Measurements from ENCODE around the gene PITPNB. TPM values are rescaled to one million over a fixed set of nuclear protein-coding genes. Genes with fewer than 3 reads are reported as not detected.
A peak's percentile ranks its signal among the peaks of the same experiment; 100 is the strongest.

PITPNB gene
- polyA plus RNA-seq, 4 donors, result 56.2 to 73.4 (median 65.5) TPM

DNA sequence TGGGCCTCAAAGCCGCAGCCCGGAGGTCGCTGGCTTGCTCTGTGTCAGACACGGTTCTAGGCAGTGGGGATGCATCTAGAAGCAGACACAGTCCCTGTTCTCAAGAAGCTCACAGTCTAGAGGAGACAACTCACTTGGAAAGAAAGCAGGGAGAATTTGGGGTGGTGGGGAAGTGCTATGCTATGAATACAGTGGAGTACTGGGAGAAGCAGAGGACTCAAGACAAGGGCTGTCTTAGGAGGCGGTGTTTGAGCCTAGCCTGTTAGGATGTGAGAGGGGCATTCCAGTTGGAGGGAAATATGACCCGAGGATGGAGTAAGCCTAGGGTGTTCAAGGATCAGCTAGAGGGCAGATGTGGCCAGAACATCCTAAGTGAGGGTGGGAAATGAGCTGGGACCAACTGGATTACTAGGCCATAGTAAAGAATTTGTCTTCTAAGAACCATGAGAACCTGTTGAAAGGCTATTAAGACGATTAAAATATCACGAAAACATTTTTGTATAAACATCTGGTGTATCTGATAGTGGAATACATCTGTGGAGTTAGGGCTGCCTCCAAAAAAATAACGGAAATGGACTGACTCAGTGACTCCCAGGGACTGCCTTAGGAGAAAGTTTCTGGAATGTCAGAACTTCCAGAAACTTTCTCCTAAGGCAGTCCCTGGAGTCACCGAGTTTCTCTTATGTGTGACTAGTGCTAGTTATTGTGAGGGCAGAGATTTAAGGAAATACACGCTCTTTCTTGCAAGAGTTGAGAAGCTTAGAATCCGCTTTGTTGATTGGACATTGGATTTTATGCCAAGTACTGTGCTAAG is 1.1 kb upstream of the PITPNB start:
- peak in 3 of 4 donors; percentile 14 to 34 (median 28) for DNase-seq (ENCODE audit: low read depth in 4 of 4, low spot score in 3 of 4)

DNA sequence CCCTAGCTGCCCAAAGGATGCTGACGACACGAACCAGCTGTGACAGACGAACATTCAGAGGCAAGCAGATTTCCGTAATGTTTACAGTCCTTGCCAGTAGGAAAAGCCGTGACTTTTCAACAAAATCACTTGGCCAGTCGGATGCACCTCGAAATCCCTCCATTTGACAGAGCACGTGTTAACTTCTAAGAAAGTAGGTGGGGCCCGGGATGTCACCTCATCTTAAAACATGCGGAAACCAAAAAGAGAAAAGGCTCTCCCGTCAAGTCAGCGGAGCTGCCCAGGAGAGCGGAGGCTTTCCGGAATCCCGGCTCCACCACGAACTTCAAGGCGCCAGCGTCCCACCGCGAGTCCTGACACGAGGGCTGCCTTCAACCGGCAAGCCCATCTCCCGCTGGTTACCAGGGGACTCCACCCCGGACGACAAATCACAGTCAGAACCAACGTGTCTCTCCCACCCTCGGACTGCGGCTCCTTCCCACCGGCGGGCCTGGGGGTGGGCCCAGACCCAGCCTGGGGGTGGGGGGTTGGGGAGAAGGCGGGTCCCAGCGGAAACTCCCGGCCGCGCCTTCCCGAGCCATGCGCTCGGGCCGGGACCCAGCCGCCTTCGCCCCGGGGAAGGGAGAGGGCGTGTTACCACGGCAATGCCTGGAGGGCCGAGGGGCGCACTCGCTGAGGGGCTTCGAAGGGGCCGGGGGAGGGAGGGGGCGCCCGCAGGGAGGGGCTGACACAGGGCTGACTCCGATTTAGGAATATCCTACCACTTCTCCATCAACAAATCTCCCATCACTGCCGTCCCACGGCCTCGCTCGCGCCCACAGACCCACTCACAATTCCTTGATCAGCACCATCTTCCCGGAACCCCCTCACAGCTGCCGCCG is 475 bp downstream of the PITPNB start:
- peak in 3 of 4 donors; percentile 20 to 45 (median 29) for DNase-seq (ENCODE audit: low read depth in 4 of 4, low spot score in 3 of 4)

DNA sequence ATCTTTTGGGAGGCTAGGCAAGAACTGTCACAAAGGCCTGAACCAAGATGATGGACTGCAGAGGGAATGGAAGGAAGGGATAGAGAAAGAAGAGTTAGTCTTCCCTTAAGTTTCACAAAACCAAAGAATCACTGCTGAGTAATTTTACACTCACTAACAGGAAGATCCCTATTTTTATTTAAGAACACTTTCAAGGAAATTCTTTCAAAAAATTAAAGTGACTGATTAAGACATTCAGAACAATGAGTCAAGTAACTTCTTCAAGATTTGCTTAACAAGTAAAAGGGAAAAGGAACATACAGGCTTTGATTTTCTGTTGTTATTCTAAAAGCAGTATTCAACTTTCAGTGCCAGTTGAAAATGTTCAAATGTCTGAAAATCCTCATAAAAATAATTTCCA is 3.1 kb downstream of the PITPNB start:
- no peak for DNase-seq (ENCODE audit: low read depth in 4 of 4, low spot score in 3 of 4)

DNA sequence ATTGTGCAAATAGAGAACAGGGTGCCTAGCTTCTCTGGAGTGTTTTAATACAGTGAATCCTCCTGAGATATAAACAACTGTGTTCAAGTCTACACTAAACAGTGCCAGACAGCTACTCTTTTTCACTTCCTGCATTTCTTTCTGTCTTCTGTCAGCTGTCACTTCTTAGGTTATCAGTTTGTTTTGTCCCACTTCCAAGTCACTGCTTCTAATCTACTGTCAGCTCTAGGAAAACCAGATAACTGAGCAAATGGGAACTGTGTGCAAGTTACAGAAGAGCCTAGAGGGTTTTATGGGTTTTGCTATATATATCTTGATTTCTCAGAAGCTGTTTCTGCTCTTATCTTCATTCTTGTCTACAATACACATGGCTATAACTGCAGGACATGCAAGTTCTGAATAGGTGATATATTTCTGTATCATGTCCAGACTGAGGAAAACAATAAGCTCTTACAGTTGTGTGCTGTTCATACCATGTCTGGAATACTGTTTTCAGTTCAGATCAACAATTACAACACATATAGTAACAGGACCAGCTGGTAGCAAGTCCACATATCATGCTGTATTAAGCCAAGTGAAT is 5.8 kb downstream of the PITPNB start:
- DNase-seq (ENCODE audit: low read depth in 4 of 4, low spot score in 3 of 4), result no peak

DNA sequence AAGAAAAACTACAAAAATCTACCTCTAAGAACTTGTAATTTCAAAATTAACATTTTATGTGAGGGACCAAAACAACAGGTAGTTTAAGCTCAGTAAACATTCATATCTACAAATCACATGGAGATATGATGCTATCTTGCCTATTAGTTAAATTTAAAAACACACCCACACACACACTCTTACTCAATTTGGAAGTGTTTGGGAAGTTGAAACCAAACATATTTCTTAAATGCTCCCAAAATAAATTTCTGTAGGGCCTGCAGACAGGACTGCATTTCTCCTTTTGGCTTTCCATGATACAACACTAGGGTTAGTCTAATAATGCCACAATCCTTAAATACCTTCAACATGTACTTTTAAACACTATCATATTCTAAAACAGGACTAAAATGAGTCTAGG is 7.0 kb downstream of the PITPNB start:
- no peak for DNase-seq (ENCODE audit: low read depth in 4 of 4, low spot score in 3 of 4)

DNA sequence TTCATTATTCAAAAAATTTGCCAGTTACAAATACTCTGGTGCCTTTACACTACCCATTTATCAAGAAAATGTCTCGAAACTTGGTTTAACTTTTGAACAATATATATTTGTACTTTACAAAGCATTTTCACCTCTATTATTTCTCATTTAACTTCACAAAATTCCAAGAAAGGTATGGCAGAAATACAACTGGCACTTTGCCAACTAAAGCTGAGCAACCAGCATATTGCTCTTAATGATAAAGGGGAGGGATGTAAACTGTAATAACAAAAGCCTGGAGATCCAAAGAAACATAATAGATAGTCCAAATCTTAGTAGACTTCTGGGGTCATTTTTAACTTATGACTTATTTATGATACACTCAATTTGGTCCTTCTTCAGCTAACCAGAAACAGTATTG is 7.7 kb downstream of the PITPNB start:
- DNase-seq (ENCODE audit: low read depth in 4 of 4, low spot score in 3 of 4), result no peak

DNA sequence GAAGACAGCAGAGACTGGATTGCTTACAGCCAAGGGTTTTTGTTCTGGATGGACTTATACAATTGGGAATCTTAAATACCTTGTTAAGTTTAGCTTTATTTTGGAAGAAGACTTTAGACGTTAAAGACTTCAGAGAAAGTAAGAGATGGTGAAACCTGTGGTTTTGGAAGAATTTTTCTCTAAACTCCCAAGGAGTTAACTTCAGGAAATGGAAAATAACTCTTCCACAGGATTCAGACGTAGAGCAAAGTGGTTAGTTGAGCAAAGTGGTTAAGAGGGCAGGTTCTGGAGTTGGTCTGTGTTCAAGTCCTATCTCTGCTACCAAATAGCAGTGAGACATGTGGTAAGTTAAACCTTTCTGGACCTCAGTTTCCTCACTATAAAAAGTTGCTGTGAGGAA is 12.8 kb downstream of the PITPNB start:
- no peak for DNase-seq (ENCODE audit: low read depth in 4 of 4, low spot score in 3 of 4)

DNA sequence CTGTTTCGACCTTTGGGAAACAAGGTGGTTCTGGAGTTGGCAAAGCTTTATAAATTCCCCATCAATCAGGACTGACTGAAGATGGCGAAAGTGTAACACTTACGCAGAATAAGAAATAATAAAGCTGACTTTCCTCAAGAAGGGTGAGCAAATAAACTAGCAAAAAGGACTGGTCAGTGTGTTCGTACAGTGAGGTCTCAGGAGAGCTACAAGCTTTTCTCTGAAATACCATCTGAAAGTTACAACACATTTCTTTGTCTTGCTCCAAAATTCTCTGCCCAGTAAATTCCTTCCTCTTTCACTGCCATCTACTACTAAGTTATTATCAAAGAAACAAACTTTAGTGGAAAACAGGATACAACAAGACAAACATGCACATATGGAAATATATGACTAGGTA is 13.4 kb downstream of the PITPNB start:
- no peak for DNase-seq (ENCODE audit: low read depth in 4 of 4, low spot score in 3 of 4)

DNA sequence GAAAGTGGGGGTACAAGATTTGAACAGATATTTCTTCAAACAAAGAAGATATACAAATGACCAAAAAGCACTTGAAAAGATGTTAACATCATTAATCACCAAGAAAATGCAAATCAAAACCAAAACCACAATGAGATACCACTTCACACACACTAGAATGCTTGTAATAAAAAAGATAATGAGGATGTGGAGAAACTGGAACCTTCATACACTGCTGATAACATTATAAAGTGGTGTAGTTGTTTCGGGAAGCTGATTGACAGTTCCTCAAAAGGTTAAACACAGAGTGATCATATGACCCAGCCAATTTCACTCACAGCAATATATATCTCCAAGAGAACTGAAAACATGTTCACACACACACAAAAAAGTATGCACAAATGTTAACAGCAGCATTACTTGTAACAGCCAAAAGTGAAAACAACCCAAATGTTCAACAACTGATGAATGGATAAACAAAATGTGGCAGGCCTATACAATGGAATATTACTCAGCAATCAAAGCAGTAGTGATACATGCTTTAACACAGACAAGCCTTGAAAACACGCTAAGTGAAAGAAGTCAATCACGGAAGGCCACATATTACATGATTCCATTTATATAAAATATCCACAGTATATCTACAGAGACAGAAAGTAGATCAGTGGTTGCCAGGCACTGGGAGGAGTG is 15.1 kb downstream of the PITPNB start:
- no peak for DNase-seq (ENCODE audit: low read depth in 4 of 4, low spot score in 3 of 4)

DNA sequence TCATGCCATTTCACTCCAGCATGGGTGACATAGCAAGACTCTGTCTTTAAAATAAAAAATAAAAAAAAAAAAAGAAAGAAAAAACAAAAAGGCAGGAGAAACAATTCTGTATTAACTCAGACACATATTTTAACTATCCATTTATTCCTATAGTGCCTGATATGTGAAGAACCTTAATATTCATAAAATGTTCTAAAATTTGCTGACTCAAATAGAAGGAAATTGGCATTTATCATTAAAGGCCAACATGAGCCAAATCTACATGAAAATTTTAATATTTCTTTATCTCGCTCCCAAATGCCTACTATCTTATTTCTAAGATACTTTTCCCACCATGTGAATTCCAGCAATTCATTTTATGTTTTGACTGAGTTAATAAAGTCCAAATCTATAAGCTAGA is 18.9 kb downstream of the PITPNB start:
- DNase-seq (ENCODE audit: low read depth in 4 of 4, low spot score in 3 of 4), result no peak

DNA sequence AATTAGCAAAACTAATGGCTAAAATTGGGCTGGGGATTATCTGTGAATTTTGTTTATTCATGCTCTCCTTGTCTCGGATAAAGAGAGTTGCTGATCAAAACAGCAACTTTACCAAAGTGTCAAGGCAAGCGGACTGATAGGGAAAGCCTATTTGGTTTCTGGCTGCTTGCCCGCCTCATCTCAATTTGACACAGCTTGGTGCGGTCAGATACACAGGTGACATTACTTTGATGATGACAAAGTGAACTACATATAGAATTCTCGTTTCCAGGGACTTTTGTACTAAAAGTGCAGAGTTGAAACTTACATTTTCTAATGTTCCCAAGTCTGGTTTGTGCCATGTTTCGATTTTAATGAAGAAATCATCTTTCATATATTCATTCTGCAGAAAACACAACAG is 22.8 kb downstream of the PITPNB start:
- DNase-seq (ENCODE audit: low read depth in 4 of 4, low spot score in 3 of 4), result no peak

DNA sequence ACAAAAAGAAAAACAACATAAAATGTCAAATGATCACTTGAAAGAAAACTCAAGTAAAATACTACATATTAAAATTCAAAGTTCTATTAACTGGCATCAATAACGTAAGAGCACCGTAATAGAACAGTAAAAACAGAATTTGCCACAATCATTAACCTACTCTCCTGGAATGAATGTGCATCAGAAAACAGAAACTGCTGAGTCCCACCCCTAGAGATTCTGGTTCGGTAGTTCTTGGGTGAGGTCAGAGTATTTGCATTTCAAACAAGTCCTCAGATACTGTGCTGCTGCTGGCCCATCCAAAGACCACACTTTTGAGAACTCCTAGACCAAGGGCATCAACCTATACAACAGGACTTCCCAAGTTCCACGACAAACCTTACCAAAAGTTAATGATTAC is 23.5 kb downstream of the PITPNB start:
- no peak for DNase-seq (ENCODE audit: low read depth in 4 of 4, low spot score in 3 of 4)

DNA sequence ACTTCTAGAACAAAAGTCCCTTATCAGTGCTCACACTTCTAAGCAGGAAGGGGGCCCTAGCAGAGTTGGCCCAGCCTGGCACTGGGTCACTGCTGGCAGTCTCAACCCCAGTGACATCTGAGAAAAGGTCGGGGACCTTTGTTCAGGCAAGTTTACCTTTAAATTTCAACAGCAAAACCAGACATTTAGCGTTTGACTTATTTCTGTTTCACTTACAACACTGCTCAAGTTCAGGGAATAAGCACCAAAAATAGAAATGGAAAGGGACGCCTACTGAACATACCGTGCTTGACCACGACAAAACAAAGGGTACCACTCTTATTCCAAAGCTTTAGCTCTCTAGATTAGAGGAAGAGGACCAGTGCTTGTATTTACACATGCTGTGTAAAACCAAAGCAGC is 26.2 kb downstream of the PITPNB start:
- no peak for DNase-seq (ENCODE audit: low read depth in 4 of 4, low spot score in 3 of 4)

DNA sequence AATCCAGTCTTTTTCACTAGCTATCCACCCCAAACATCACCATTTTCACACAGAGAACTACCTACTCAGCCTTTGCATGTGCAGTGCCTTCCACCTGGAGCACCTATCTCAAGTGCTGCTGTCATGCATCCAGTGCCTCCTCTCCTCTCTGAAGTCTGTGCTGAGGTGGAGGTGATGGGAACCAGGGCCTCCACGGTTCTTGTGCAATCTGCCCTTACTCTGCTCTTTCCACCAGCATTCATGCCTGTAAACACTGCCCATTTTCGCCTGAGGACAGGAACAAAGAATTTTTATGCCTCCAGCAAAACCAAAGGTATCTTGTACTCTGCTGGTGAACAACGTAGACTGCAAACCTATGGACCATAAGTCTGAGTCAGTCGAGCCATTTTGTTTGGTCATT is 27.0 kb downstream of the PITPNB start:
- no peak for DNase-seq (ENCODE audit: low read depth in 4 of 4, low spot score in 3 of 4)

DNA sequence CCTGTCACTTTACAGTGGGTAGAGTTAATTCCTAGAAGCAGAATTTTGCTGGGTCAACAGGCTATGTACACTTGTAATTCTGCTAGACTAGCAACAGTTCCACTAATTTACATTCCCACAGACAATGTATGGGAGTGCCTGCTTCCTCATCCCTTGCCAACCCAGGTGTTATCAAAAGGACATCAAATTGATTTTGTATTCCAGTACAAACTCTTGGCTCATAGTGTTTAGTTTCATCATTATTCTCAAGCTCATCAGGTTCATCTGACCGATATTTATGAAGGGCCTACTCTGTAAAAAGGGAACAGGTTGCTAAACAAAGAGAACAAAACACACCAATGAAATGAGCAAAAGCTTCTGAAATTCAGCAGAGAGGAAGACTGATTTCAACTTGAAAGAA is 30.7 kb downstream of the PITPNB start:
- no peak for DNase-seq (ENCODE audit: low read depth in 4 of 4, low spot score in 3 of 4)

DNA sequence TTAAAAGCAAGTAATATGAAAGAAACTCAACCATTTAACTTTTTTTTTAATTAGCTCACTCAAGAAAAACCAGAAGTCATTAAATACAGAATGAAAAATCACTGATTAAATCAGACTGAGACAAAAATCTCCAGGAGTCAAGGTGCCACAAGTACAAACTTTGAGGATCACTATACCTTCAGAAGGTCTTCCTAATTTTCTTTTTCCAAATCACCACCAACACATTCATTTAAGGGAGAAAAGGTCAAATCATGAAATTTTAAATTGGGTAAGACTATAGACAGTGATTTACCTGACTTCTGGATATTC is 32.3 kb downstream of the PITPNB start:
- no peak for DNase-seq (ENCODE audit: low read depth in 4 of 4, low spot score in 3 of 4)

DNA sequence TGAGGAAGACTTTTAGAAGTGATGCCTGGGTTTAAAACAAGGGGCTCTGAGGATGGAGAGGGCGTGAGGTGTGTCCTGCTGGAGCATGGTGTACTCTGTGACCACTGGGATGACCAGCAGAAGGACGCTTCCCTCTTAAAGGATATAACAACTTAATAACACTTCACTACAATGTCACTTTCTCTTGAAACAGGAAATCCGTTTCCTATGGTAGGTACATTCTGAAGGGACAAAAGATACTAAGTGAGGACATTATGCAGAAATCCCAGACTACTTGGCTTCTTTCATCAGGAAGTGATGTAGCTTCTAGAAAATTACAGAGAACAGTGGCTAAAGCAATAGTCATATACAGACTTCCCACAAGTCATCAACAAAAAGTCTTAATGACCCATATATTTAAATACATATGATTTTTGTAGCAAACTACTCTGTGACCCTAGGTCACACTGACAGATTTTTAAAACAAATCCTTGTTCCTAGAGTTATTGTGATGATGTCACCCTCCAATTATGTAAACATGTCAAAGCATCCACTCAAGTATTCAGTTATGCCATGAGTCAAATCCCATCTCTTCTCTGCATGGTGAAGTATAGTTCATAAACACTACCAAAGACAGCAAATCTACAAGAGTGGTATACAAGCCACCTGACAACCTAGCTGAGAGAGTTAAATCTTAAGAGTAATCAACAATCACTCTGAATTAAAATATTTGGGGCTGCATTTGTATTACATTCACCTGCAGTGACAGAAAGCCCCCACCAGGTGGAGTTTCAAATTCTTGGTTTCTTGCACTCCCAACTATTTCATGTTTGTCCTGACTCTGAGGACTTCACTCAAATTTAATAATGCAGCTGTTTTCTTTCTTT is 32.8 kb downstream of the PITPNB start:
- DNase-seq (ENCODE audit: low read depth in 4 of 4, low spot score in 3 of 4), result no peak

DNA sequence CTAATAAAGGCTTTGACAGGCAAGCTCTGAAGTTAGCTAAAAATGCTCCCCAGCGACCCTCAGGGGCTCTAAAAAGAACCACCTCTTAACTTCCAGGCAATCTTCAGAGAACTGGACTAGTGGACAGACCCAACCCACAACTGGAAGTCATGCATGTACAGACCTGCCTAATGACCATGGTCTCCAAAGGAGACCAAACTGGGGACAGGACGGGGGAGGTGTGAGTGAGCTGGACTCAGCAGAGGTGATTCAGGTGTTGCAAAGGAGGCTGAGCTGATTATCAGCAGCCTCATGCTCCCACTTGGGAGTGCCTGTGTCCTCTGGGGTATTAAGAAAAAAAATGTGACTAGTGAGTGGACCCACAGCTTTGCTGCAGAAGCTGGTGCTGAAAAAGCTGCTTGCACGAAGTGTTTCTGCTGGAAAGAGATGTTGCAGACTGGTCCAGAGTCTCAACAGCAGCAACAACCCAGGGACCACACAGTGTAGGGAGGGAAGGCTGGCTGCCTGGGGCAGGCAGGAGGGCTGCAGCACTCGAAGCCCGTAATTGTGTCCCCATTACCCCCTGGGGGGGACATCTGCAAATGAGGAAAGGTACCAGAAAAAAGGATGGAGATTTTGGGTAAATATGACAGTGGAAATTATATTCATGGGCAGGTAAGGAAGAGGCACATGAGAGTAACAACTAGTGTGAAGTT is 35.3 kb downstream of the PITPNB start:
- no peak for DNase-seq (ENCODE audit: low read depth in 4 of 4, low spot score in 3 of 4)

DNA sequence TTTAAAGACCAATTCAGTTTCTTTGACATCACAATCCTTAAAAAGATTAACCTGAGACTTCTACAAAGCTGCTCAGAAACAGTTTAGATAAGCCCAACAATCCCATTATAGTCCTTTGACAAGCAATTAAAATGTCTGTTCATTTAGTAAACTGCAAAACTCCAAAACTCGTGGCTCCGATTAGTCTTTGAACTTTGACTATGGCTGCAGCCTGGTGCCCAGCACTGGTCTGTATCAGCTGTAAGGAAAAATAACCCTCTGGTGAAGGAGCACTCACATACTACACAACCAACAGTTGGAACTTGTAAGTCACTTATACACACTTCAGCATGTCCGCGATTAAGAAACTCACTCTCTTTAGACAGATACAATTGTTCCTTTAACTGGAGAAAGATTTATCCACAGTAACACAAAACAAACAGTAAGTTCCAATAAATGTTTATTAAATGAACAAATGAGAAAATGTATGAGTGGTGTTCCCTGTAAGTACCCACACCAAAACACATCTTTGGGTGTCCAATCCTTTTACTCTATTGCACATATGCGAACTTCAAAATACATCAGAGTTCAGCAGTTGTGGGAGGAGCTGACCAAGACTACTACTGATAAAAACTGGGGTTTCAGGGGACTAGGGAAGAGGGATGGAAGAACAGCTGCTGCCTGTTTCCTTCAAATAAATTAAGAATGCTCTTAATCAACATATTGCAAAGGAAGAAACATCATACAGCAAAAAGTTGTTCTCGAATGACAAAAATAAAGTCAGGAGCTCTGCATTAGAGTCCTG is 36.4 kb downstream of the PITPNB start:
- DNase-seq (ENCODE audit: low read depth in 4 of 4, low spot score in 3 of 4), result no peak
